COLO829 (cell line): ENCODE results near the gene KIAA1958.
"Not testable (repeated sequence)": the region's sequence is repeated elsewhere in the genome, so short reads cannot be mapped to it uniquely, and the experiment has no call there.

Source experiments
- DNase-seq: peaks from one replicate; pipeline ENCODE4 v3.0.0; 2012; ENCODE audit warnings: low spot score

The KIAA1958 gene

GRCh38 chr9:112489876-112490666, 3.4 kb downstream of the KIAA1958 start:
- DNase-seq: no peak

- DNase-seq: no peak
Observed at GRCh38 chr9:112493393-112494137, 6.9 kb downstream of the KIAA1958 start.

- DNase-seq: no peak
Observed at GRCh38 chr9:112494153-112494552, 7.5 kb downstream of the KIAA1958 start.

GRCh38 chr9:112495614-112496013, 9.0 kb downstream of the KIAA1958 start:
- DNase-seq: no peak

- no peak for DNase-seq
Observed at GRCh38 chr9:112496074-112496722, 9.6 kb downstream of the KIAA1958 start.

GRCh38 chr9:112500842-112501241, 14.2 kb downstream of the KIAA1958 start:
- DNase-seq: no peak

GRCh38 chr9:112501287-112501686, 14.7 kb downstream of the KIAA1958 start:
- DNase-seq: no peak

GRCh38 chr9:112502175-112502946, 15.7 kb downstream of the KIAA1958 start:
- DNase-seq: no peak

- DNase-seq: no peak
Observed at GRCh38 chr9:112503170-112503569, 16.5 kb downstream of the KIAA1958 start.

- no peak for DNase-seq
Observed at GRCh38 chr9:112505086-112505485, 18.5 kb downstream of the KIAA1958 start.

GRCh38 chr9:112505607-112506006, 19.0 kb downstream of the KIAA1958 start:
- DNase-seq: no peak

GRCh38 chr9:112506571-112506970, 19.9 kb downstream of the KIAA1958 start:
- DNase-seq: no peak

- no peak for DNase-seq
Observed at GRCh38 chr9:112507001-112507680, 20.5 kb downstream of the KIAA1958 start.

GRCh38 chr9:112508377-112508776, 21.8 kb downstream of the KIAA1958 start:
- DNase-seq: no peak

- not testable (repeated sequence) for DNase-seq
Observed at GRCh38 chr9:112512377-112512776, 25.8 kb downstream of the KIAA1958 start.

- DNase-seq: no peak
Observed at GRCh38 chr9:112516769-112517168, 30.1 kb downstream of the KIAA1958 start.

GRCh38 chr9:112520069-112520468, 33.4 kb downstream of the KIAA1958 start:
- DNase-seq: no peak

GRCh38 chr9:112520656-112521055, 34.0 kb downstream of the KIAA1958 start:
- DNase-seq: no peak

- DNase-seq: no peak
Observed at GRCh38 chr9:112526973-112527372, 40.3 kb downstream of the KIAA1958 start.

GRCh38 chr9:112527959-112528358, 41.3 kb downstream of the KIAA1958 start:
- DNase-seq: no peak

- no peak for DNase-seq
Observed at GRCh38 chr9:112529316-112529715, 42.7 kb downstream of the KIAA1958 start.
